HG03039 (cell line): Measurements from ENCODE around the gene PACS1.
A peak's percentile ranks its signal among the peaks of the same experiment; 100 is the strongest.
"Not testable (repeated sequence)": the region's sequence is repeated elsewhere in the genome, so short reads cannot be mapped to it uniquely, and the experiment has no call there.

ENCODE experiments used
- ATAC-seq: cut with Tn5 transposase; IDR thresholded peaks from one replicate; pipeline ENCODE4 v1.9.1; 2021; ENCODE audit warnings: mild to moderate bottlenecking, moderate library complexity; ENCODE audit not compliant: unreplicated experiment

Gene PACS1

GRCh38 chr11:66106786-66107599, 36.9 kb downstream of the PACS1 start:
- no peak for ATAC-seq

- no peak for ATAC-seq
These were observed 37.8 kb downstream of the PACS1 start for GRCh38 chr11:66107600-66108510.

GRCh38 chr11:66109294-66109693, 39.2 kb downstream of the PACS1 start:
- no peak for ATAC-seq

GRCh38 chr11:66111158-66111557, 41.1 kb downstream of the PACS1 start:
- no peak for ATAC-seq

GRCh38 chr11:66112041-66112491, 42.0 kb downstream of the PACS1 start:
- ATAC-seq = no peak

GRCh38 chr11:66112601-66113499, 42.8 kb downstream of the PACS1 start:
- ATAC-seq = no peak

- not testable (repeated sequence) for ATAC-seq
These were observed 44.9 kb downstream of the PACS1 start for GRCh38 chr11:66114957-66115356.

GRCh38 chr11:66115638-66116301, 45.7 kb downstream of the PACS1 start:
- no peak for ATAC-seq

GRCh38 chr11:66116576-66117361, 46.7 kb downstream of the PACS1 start:
- ATAC-seq = no peak

- ATAC-seq = no peak
These were observed 48.8 kb downstream of the PACS1 start for GRCh38 chr11:66118847-66119246.

GRCh38 chr11:66119348-66120133, 49.5 kb downstream of the PACS1 start:
- no peak for ATAC-seq

GRCh38 chr11:66121466-66121865, 51.4 kb downstream of the PACS1 start:
- ATAC-seq = no peak

- ATAC-seq = no peak
These were observed 53.8 kb downstream of the PACS1 start for GRCh38 chr11:66123902-66124301.

- ATAC-seq = no peak
These were observed 54.5 kb downstream of the PACS1 start for GRCh38 chr11:66124564-66124963.

- ATAC-seq = no peak
These were observed 56.0 kb downstream of the PACS1 start for GRCh38 chr11:66126064-66126463.

- peak; percentile 41 for ATAC-seq
These were observed 56.9 kb downstream of the PACS1 start for GRCh38 chr11:66126808-66127555.

- ATAC-seq = no peak
These were observed 60.9 kb downstream of the PACS1 start for GRCh38 chr11:66130978-66131377.
